G401.6 (cell line): ENCODE data around the gene TXNRD1.
"Not testable (repeated sequence)": the region's sequence is repeated elsewhere in the genome, so short reads cannot be mapped to it uniquely, and the experiment has no call there.

ENCODE experiments used
- FAIRE-seq: peaks from 2 replicates; lab custom pipeline; 2012; peaks lifted over from hg19 to GRCh38; lab: Jason Lieb, UNC

Gene TXNRD1

GRCh38 chr12:104281636-104282035 lies 66.1 kb downstream of the TXNRD1 start:
- FAIRE-seq: no peak

GRCh38 chr12:104282109-104282508 lies 66.5 kb downstream of the TXNRD1 start:
- no peak for FAIRE-seq

- FAIRE-seq: no peak
These were observed 70.3 kb downstream of the TXNRD1 start for GRCh38 chr12:104285740-104286515.

- FAIRE-seq: peak; percentile 98
These were observed 71.2 kb downstream of the TXNRD1 start for GRCh38 chr12:104286516-104287482.

GRCh38 chr12:104288635-104289274 lies 73.2 kb downstream of the TXNRD1 start:
- FAIRE-seq: peak; percentile 82

GRCh38 chr12:104290320-104290719 lies 74.7 kb downstream of the TXNRD1 start:
- no peak for FAIRE-seq

GRCh38 chr12:104290855-104291254 lies 75.3 kb downstream of the TXNRD1 start:
- FAIRE-seq: no peak

GRCh38 chr12:104291867-104292524 lies 76.4 kb downstream of the TXNRD1 start:
- FAIRE-seq: no peak

GRCh38 chr12:104292872-104293794 lies 77.6 kb downstream of the TXNRD1 start:
- no peak for FAIRE-seq

- not testable (repeated sequence) for FAIRE-seq
These were observed 78.7 kb downstream of the TXNRD1 start for GRCh38 chr12:104294158-104294859.

- FAIRE-seq: no peak
These were observed 79.5 kb downstream of the TXNRD1 start for GRCh38 chr12:104294927-104295668.

- FAIRE-seq: no peak
These were observed 80.4 kb downstream of the TXNRD1 start for GRCh38 chr12:104295954-104296353.

GRCh38 chr12:104296718-104297117 lies 81.1 kb downstream of the TXNRD1 start:
- no peak for FAIRE-seq

- no peak for FAIRE-seq
These were observed 82.0 kb downstream of the TXNRD1 start for GRCh38 chr12:104297477-104298113.

- no peak for FAIRE-seq
These were observed 84.4 kb downstream of the TXNRD1 start for GRCh38 chr12:104299842-104300481.

GRCh38 chr12:104303538-104304151 lies 88.1 kb downstream of the TXNRD1 start, which contains the start of gene EID3:
TSS of gene EID3 (plus strand) at chr12:104303739. CDS start at chr12:104303935, 196 bp downstream.
- FAIRE-seq: no peak

- FAIRE-seq: no peak
These were observed 88.9 kb downstream of the TXNRD1 start for GRCh38 chr12:104304261-104305009.
